ENCODE measurements around the gene MMP11. TPM values are rescaled to one million over a fixed set of nuclear protein-coding genes. Genes with fewer than 3 reads are reported as not detected.
A peak's percentile ranks its signal among the peaks of the same experiment; 100 is the strongest.

The MMP11 gene
- total and polyA plus RNA-seq, 2 of the 13 experiments (the other 11 are each of a cell fraction or from before 2014, with no cell fraction given): 8.9 to 28.6 TPM

- TF ChIP-seq TIGD3 (CRISPR knock-in tag; IDR thresholded peaks at IDR 0.05; ENCODE audit: borderline replicate concordance) (no peak), MIER2 (CRISPR knock-in tag; IDR thresholded peaks at IDR 0.05) (no peak; the same call in 1 of the 2 replicates), ASH2L (IDR thresholded peaks at IDR 0.05; ENCODE audit: insufficient read length, low read depth, low read length) (peak; percentile 53), ZBTB21 (CRISPR knock-in tag; IDR thresholded peaks at IDR 0.05) (no peak), TSC22D2 (CRISPR knock-in tag; IDR thresholded peaks at IDR 0.05; ENCODE audit: borderline replicate concordance) (0 out of 2 replicates have a peak, but pooled peaks have one; percentile 10), SALL2 (CRISPR knock-in tag; IDR thresholded peaks at IDR 0.05) (0 out of 2 replicates have a peak, but pooled peaks have one; percentile 42), BRD4 (CRISPR knock-in tag; IDR thresholded peaks at IDR 0.05) (no peak), PHB2 (IDR thresholded peaks at IDR 0.05; ENCODE audit: partially characterized antibody) (no peak), CENPBD1 (CRISPR knock-in tag; IDR thresholded peaks at IDR 0.05; ENCODE audit: borderline replicate concordance, low read depth) (no peak), MEIS1 (CRISPR knock-in tag; IDR thresholded peaks at IDR 0.05; ENCODE audit: borderline replicate concordance) (peak; percentile 84; the same call in 1 of the 2 replicates), ZNF878 (CRISPR knock-in tag; IDR thresholded peaks at IDR 0.05) (peak; percentile 53; the same call in 1 of the 2 replicates), ZBTB38 (CRISPR knock-in tag; IDR thresholded peaks at IDR 0.05) (no peak), KDM2A (CRISPR knock-in tag; IDR thresholded peaks at IDR 0.05; ENCODE audit: borderline replicate concordance, low read depth) (0 out of 2 replicates have a peak, but pooled peaks have one; percentile 15), GRHL1 (CRISPR knock-in tag; conservative IDR thresholded peaks at IDR 0.05) (no peak), ZBTB43 (CRISPR knock-in tag; conservative IDR thresholded peaks at IDR 0.05) (peak; percentile 40; the same call in 1 of the 2 replicates), KLF6 (CRISPR knock-in tag; IDR thresholded peaks at IDR 0.05) (0 out of 2 replicates have a peak, but pooled peaks have one; percentile 62), AHDC1 (CRISPR knock-in tag; IDR thresholded peaks at IDR 0.05; ENCODE audit: borderline replicate concordance) (peak; percentile 61; the same call in 1 of the 2 replicates)
Observed at GRCh38 chr22:23774114-23774921, 1.7 kb downstream of the MMP11 start (continued).
